ENCODE results near the gene DOLPP1. TPM values are rescaled to one million over a fixed set of nuclear protein-coding genes. Genes with fewer than 3 reads are reported as not detected.

The DOLPP1 gene
- total and polyA plus RNA-seq, 2 of the 8 experiments (the other 6 are each of a cell fraction or from before 2014, with no cell fraction given), result 36.0 to 45.3 TPM

DNA sequence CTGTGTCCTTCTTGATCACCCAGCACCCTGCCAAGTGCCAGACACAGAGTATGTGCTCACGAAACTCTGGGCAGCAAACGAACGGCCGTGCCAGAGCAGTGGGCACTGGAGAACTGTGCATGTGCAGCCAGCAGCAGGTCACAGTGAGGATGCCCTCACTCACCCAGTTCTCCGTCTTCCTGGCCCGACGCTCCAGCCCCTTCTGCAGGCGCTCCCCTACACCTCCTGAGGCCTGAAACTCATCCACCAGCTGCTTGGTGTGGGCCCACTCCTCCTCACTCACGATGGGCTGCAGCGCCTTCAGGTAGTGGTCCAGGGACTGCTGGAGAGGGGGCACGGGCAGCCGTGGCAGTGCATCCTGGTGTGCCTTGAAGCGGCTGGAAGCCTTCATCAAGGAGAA lies 26.7 kb downstream of the DOLPP1 start:
- no peak overlapping the region for H2BK120ac ChIP-seq (replicated peaks; ENCODE audit: low read depth, low read length)
- H3K4me2 ChIP-seq (ENCODE audit: insufficient read depth in 1 of 2, low read depth in 2 of 2, low read length in 2 of 2), result no peak overlapping the region
- H3K9ac ChIP-seq (replicated peaks in 1 of 4; ENCODE audit: extremely low read depth in 1 of 4, low read depth in 3 of 4, low read length in 3 of 4), result no peak overlapping the region
- H4K5ac ChIP-seq (ENCODE audit: insufficient read length, low read depth, low read length), result no peak overlapping the region
- 0 out of 2 replicates have a peak overlapping the region, but pooled peaks have one; percentile 46 for H2BK15ac ChIP-seq (ENCODE audit: low read length)
- 94% methylated on average over 13 of the region's 13 CpGs; no CpG with 5 or more reads in 1 of the 2 experiments for WGBS, 2 experiments (ENCODE audit: extremely low coverage in 1 of 2, insufficient coverage in 1 of 2, insufficient read length in 1 of 2, insufficient replicate concordance in 2 of 2, low coverage in 1 of 2, low lambda C conversion rate in 2 of 2, missing lambda C conversion rate in 1 of 2)
- no peak overlapping the region for H2AK5ac ChIP-seq (ENCODE audit: low read depth, low read length)
- ChIA-PET CTCF (ENCODE audit: partially characterized antibody) (no interaction called here), POLR2A (ENCODE audit: partially characterized antibody) (interaction anchor here (1.4 kb wide), 1 partner anchor 12 kb away, joined by 5 read pairs; no protein-coding TSS in a partner anchor)
- peaks cover 0 to 15% (median 13%) of the 10 kb centered on the region in 4 experiments; a peak in 5 of 7 replicates for H3K27me3 ChIP-seq (replicated peaks in 1 of 4; ENCODE audit: control insufficient read depth in 3 of 4, extremely low read depth in 1 of 4, insufficient read depth in 3 of 4, low read length in 3 of 4)
- H3K23me2 ChIP-seq (ENCODE audit: low read depth, low read length), result peaks cover 10% of the 10 kb centered on the region
- DNase-seq (ENCODE audit: low read depth in 1 of 2, low spot score in 2 of 2) (no peak), FAIRE-seq (no peak)
- no peak overlapping the region for H4K91ac ChIP-seq (replicated peaks; ENCODE audit: insufficient read length, low read length)
- peaks cover 0 to 5% (median 4%) of the 10 kb centered on the region in 4 experiments; a peak in 3 of 7 replicates for H3K4me1 ChIP-seq (replicated peaks in 1 of 4; ENCODE audit: control insufficient read depth in 3 of 4, insufficient read depth in 4 of 4, low read length in 3 of 4)
- H4K20me1 ChIP-seq (replicated peaks in 1 of 2; ENCODE audit: control insufficient read depth in 1 of 2, insufficient read depth in 2 of 2, low read length in 2 of 2), result no peaks in the 10 kb centered on the region
- no peaks in the 10 kb centered on the region for H3K9me3 ChIP-seq (ENCODE audit: insufficient read depth in 2 of 2, low read depth in 1 of 2, low read length in 1 of 2)
- no peak overlapping the region for H3K56ac ChIP-seq (replicated peaks; ENCODE audit: insufficient read length, low read depth, low read length)
- H2BK20ac ChIP-seq (ENCODE audit: low read length), result no peak overlapping the region
- H3K79me1 ChIP-seq (ENCODE audit: low read depth, low read length), result no peaks in the 10 kb centered on the region
- H3K14ac ChIP-seq (ENCODE audit: insufficient read length), result no peak overlapping the region
- H4K8ac ChIP-seq (ENCODE audit: extremely low read depth, insufficient read depth, low read length), result no peak overlapping the region
- no peak overlapping the region for H3K4ac ChIP-seq (replicated peaks; ENCODE audit: insufficient read length, low read depth, low read length)
- H2BK5ac ChIP-seq (ENCODE audit: low read depth, low read length), result 0 out of 2 replicates have a peak overlapping the region, but pooled peaks have one; percentile 16
- H3K27ac ChIP-seq (ENCODE audit: low read depth, low read length), result no peak overlapping the region
- H3K4me3 ChIP-seq (ENCODE audit: extremely low read depth in 1 of 4, insufficient read depth in 2 of 4, low read depth in 3 of 4, low read length in 4 of 4), result no peak overlapping the region
- no peak overlapping the region for H2BK12ac ChIP-seq (ENCODE audit: low read depth, low read length)
- H3K18ac ChIP-seq (ENCODE audit: extremely low read depth, low read length), result no peak overlapping the region
- no peaks in the 10 kb centered on the region for H3K36me3 ChIP-seq (ENCODE audit: control insufficient read depth in 2 of 4, insufficient read depth in 4 of 4, low read length in 3 of 4)
- no peak overlapping the region for H2AFZ ChIP-seq (ENCODE audit: low read length)
- no peak overlapping the region for H3K23ac ChIP-seq (ENCODE audit: insufficient read length)
- peaks cover 0 to 10% of the 10 kb centered on the region in 2 experiments; a peak in 2 of 4 replicates for H3K79me2 ChIP-seq (ENCODE audit: control insufficient read depth in 1 of 2, insufficient read depth in 2 of 2, low read length in 2 of 2)
- TF ChIP-seq HDAC2 (IDR thresholded peaks at IDR 0.05; ENCODE audit: borderline replicate concordance in 1 of 2, low read depth in 2 of 2, low read length in 2 of 2) (no peak), TCF12 (IDR thresholded peaks at IDR 0.05; ENCODE audit: low read depth, low read length) (no peak), POLR2A (IDR thresholded peaks at IDR 0.05; ENCODE audit: control extremely low read depth in 1 of 2, low read depth in 2 of 2, low read length in 2 of 2) (no peak), JUN (IDR thresholded peaks at IDR 0.05; ENCODE audit: low read depth, low read length) (no peak), POU5F1 (IDR thresholded peaks at IDR 0.05; ENCODE audit: low read depth, low read length) (no peak), RFX5 (IDR thresholded peaks at IDR 0.05; ENCODE audit: borderline replicate concordance, low read depth, low read length) (no peak), TAF7 (optimal IDR thresholded peaks at IDR 0.05; ENCODE audit: borderline replicate concordance, low read depth, low read length) (no peak), RNF2 (IDR thresholded peaks at IDR 0.05; ENCODE audit: borderline replicate concordance, low read depth, low read length, missing control alignments, poor library complexity, severe bottlenecking) (no peak), CBX5 (IDR thresholded peaks at IDR 0.05; ENCODE audit: low read depth, low read length) (no peak), EP300 (IDR thresholded peaks at IDR 0.05; ENCODE audit: borderline replicate concordance in 1 of 2, low read depth in 2 of 2, low read length in 2 of 2) (no peak), SRF (IDR thresholded peaks at IDR 0.05; ENCODE audit: low read depth, low read length) (no peak), BRCA1 (IDR thresholded peaks at IDR 0.05; ENCODE audit: low read depth, low read length) (no peak), PHF8 (conservative IDR thresholded peaks at IDR 0.05; ENCODE audit: low read depth, low read length) (no peak)

All from H1 (cell line).